HEK293 (cell line): ENCODE data around the gene ZDHHC14.

Experiments
- CTCF ChIA-PET: fragments of 350-600 bp; formaldehyde crosslinking; extraction: SDS; loops from one replicate; lab custom pipeline; 2021; ENCODE audit warnings: antibody characterized with exemption; lab: Yijun Ruan, JAX
- POLR2A ChIA-PET: fragments of 300-600 bp; formaldehyde crosslinking; extraction: SDS; loops from one replicate; lab custom pipeline; 2020; ENCODE audit warnings: antibody characterized with exemption, inconsistent platforms; lab: Yijun Ruan, JAX
- H3K27ac ChIP-seq: fragments of 200-500 bp; sonication (Bioruptor generic); 2 replicates; pipeline ENCODE4 v1.5.1; 2014; ENCODE audit warnings: low read depth, low read length, control low read depth, inconsistent platforms; ENCODE audit errors: extremely low read depth
- H3K36me3 ChIP-seq, 2 experiments: fragments of 200-500 bp in 1 of 2; sonication (Bioruptor generic) in 1 of 2; 1 replicate in 1 of 2; 2 replicates in 1 of 2; pipeline ENCODE4 v1.5.1; 2014 to 2017; ENCODE audit warnings: inconsistent platforms in 2 of 2, low read length in 2 of 2; ENCODE audit not compliant: control insufficient read depth in 2 of 2, insufficient read depth in 1 of 2
- H3K4me1 ChIP-seq: fragments of 200-500 bp; sonication (Bioruptor generic); 2 replicates; pipeline ENCODE4 v1.5.1; 2014; ENCODE audit warnings: mild to moderate bottlenecking, low read length, inconsistent platforms; ENCODE audit not compliant: control insufficient read depth, insufficient read depth
- H3K4me3 ChIP-seq: 2 replicates; pipeline ENCODE4 v1.5.1; 2011; ENCODE audit warnings: low read depth, mild to moderate bottlenecking, control low read depth, low read length, moderate library complexity
- H3K9me3 ChIP-seq: fragments of 200-500 bp; sonication (Bioruptor generic); 2 replicates; pipeline ENCODE4 v1.5.1; 2014; ENCODE audit warnings: low read depth, low read length, inconsistent platforms; ENCODE audit not compliant: control insufficient read depth, insufficient read depth
- BCL11B ChIP-seq: fragments of 450-650 bp; formaldehyde crosslinking; IDR thresholded peaks from 2 replicates; pipeline ENCODE4 v1.5.1; 2016; ENCODE audit warnings: low read depth, missing biosample characterization, missing genetic modification characterization
- EGR2 ChIP-seq: fragments of 450-650 bp; formaldehyde crosslinking; IDR thresholded peaks from 2 replicates; pipeline ENCODE4 v1.5.1; 2016; ENCODE audit warnings: low read depth, missing biosample characterization, missing genetic modification characterization
- GLI2 ChIP-seq: fragments of 450-650 bp; formaldehyde crosslinking; IDR thresholded peaks from 2 replicates; pipeline ENCODE4; 2017; ENCODE audit warnings: missing biosample characterization, missing genetic modification characterization, low read depth, borderline replicate concordance
- GLIS1 ChIP-seq: fragments of 450-650 bp; formaldehyde crosslinking; IDR thresholded peaks from 2 replicates; pipeline ENCODE4 v1.5.1; 2016; ENCODE audit warnings: missing biosample characterization, missing genetic modification characterization
- GLIS2 ChIP-seq: fragments of 450-650 bp; formaldehyde crosslinking; IDR thresholded peaks from 2 replicates; pipeline ENCODE4 v1.5.1; 2016; ENCODE audit warnings: missing biosample characterization, missing genetic modification characterization
- IKZF3 ChIP-seq: fragments of 450-650 bp; IDR thresholded peaks from 2 replicates; pipeline ENCODE4 v1.5.0; 2018; ENCODE audit warnings: missing biosample characterization, mild to moderate bottlenecking, missing genetic modification characterization, moderate library complexity
- MZF1 ChIP-seq: fragments of 450-650 bp; formaldehyde crosslinking; IDR thresholded peaks from 2 replicates; pipeline ENCODE4 v1.5.1; 2017; ENCODE audit warnings: missing biosample characterization, missing genetic modification characterization, borderline replicate concordance
- TCF7L2 ChIP-seq: IDR thresholded peaks from 2 replicates; pipeline ENCODE4 v1.6.1; 2011; ENCODE audit warnings: low read depth, mild to moderate bottlenecking, inconsistent platforms, low read length, moderate library complexity, borderline replicate concordance
- TRIM28 ChIP-seq: IDR thresholded peaks from 2 replicates; pipeline ENCODE4 v1.6.1; 2011; ENCODE audit warnings: low read length, control low read depth, borderline replicate concordance
- ZBTB17 ChIP-seq: fragments of 450-650 bp; formaldehyde crosslinking; IDR thresholded peaks from 2 replicates; pipeline ENCODE4 v1.5.1; 2016; ENCODE audit warnings: missing biosample characterization, missing genetic modification characterization
- ZBTB8A ChIP-seq: fragments of 450-650 bp; formaldehyde crosslinking; IDR thresholded peaks from 2 replicates; pipeline ENCODE4 v1.5.1; 2016; ENCODE audit warnings: missing biosample characterization, missing genetic modification characterization
- ZFHX2 ChIP-seq: fragments of 450-650 bp; formaldehyde crosslinking; conservative IDR thresholded peaks from 2 replicates; pipeline ENCODE4 v1.5.1; 2016; ENCODE audit warnings: missing biosample characterization, missing genetic modification characterization
- ZFP3 ChIP-seq: fragments of 450-650 bp; formaldehyde crosslinking; IDR thresholded peaks from 2 replicates; pipeline ENCODE4 v1.5.1; 2016; ENCODE audit warnings: low read depth, missing biosample characterization, missing genetic modification characterization
- ZIC2 ChIP-seq: fragments of 450-650 bp; formaldehyde crosslinking; IDR thresholded peaks from 2 replicates; pipeline ENCODE4 v1.5.1; 2016; ENCODE audit warnings: missing biosample characterization, missing genetic modification characterization
- ZNF10 ChIP-seq: fragments of 450-650 bp; formaldehyde crosslinking; IDR thresholded peaks from 2 replicates; pipeline ENCODE4 v1.5.1; 2017; ENCODE audit warnings: missing biosample characterization, missing genetic modification characterization
- ZNF2 ChIP-seq: fragments of 450-650 bp; formaldehyde crosslinking; IDR thresholded peaks from 2 replicates; pipeline ENCODE4 v1.5.1; 2016; ENCODE audit warnings: missing biosample characterization, missing genetic modification characterization
- ZNF211 ChIP-seq: fragments of 450-650 bp; formaldehyde crosslinking; IDR thresholded peaks from 2 replicates; pipeline ENCODE4 v1.5.1; 2016; ENCODE audit warnings: low read depth, missing biosample characterization, missing genetic modification characterization
- ZNF221 ChIP-seq: fragments of 450-650 bp; formaldehyde crosslinking; IDR thresholded peaks from 2 replicates; pipeline ENCODE4 v1.5.1; 2017; ENCODE audit warnings: missing biosample characterization, missing genetic modification characterization, borderline replicate concordance
- ZNF26 ChIP-seq: fragments of 450-650 bp; formaldehyde crosslinking; IDR thresholded peaks from 2 replicates; pipeline ENCODE4 v1.5.1; 2016; ENCODE audit warnings: missing biosample characterization, missing genetic modification characterization
- ZNF302 ChIP-seq: fragments of 450-650 bp; formaldehyde crosslinking; IDR thresholded peaks from 2 replicates; pipeline ENCODE4 v1.5.1; 2016; ENCODE audit warnings: missing biosample characterization, missing genetic modification characterization, low read depth
- ZNF335 ChIP-seq: fragments of 450-650 bp; formaldehyde crosslinking; conservative IDR thresholded peaks from 2 replicates; pipeline ENCODE4 v1.5.1; 2016; ENCODE audit warnings: missing biosample characterization, missing genetic modification characterization
- ZNF354C ChIP-seq: fragments of 450-650 bp; formaldehyde crosslinking; IDR thresholded peaks from 2 replicates; pipeline ENCODE4 v1.5.1; 2016; ENCODE audit warnings: missing biosample characterization, missing genetic modification characterization, low read depth, borderline replicate concordance
- ZNF391 ChIP-seq: fragments of 450-650 bp; formaldehyde crosslinking; IDR thresholded peaks from 2 replicates; pipeline ENCODE4 v1.5.1; 2016; ENCODE audit warnings: low read depth, missing biosample characterization, missing genetic modification characterization, borderline replicate concordance
- ZNF530 ChIP-seq: fragments of 450-650 bp; formaldehyde crosslinking; IDR thresholded peaks from 2 replicates; pipeline ENCODE4 v1.5.1; 2016; ENCODE audit warnings: low read depth, missing biosample characterization, missing genetic modification characterization
- ZNF639 ChIP-seq: fragments of 450-650 bp; formaldehyde crosslinking; IDR thresholded peaks from 2 replicates; pipeline ENCODE4 v1.5.1; 2016; ENCODE audit warnings: missing biosample characterization, missing genetic modification characterization
- ZNF645 ChIP-seq: fragments of 450-650 bp; formaldehyde crosslinking; IDR thresholded peaks from 2 replicates; pipeline ENCODE4; 2016; ENCODE audit warnings: missing biosample characterization, missing genetic modification characterization
- ZNF670 ChIP-seq: fragments of 450-650 bp; formaldehyde crosslinking; IDR thresholded peaks from 2 replicates; pipeline ENCODE4 v1.5.1; 2016; ENCODE audit warnings: missing biosample characterization, missing genetic modification characterization, low read depth
- ZNF785 ChIP-seq: fragments of 450-650 bp; formaldehyde crosslinking; IDR thresholded peaks from 2 replicates; pipeline ENCODE4 v1.5.1; 2016; ENCODE audit warnings: missing biosample characterization, missing genetic modification characterization
- ZNF830 ChIP-seq: fragments of 450-650 bp; IDR thresholded peaks from 2 replicates; pipeline ENCODE4 v1.5.0; 2018; ENCODE audit warnings: missing biosample characterization, missing genetic modification characterization, low read depth, mild to moderate bottlenecking, moderate library complexity

The ZDHHC14 gene

GRCh38 chr6:157604816-157605215, 223.8 kb downstream of the ZDHHC14 start:
- ChIA-PET CTCF (interaction anchor here (0.5 to 2.1 kb wide), 3 partner anchors 62 to 289 kb away, joined by 3 to 5 read pairs (median 3); no protein-coding TSS in a partner anchor), POLR2A (no interaction called here)
- no peak for TF ChIP-seq ZNF830 (tag by site-specific recombination)
- no peak for TF ChIP-seq ZNF391
- TF ChIP-seq TRIM28 = no peak
- no peak for TF ChIP-seq MZF1 (tag by site-specific recombination)
- no peak for TF ChIP-seq ZNF354C (tag by site-specific recombination)
- no peak for TF ChIP-seq ZBTB17 (tag by site-specific recombination)
- no peak for TF ChIP-seq BCL11B (tag by site-specific recombination)
- TF ChIP-seq ZNF211 (tag by site-specific recombination) = no peak
- no peak for TF ChIP-seq IKZF3
- TF ChIP-seq ZNF302 (tag by site-specific recombination) = no peak
- no peak for TF ChIP-seq ZNF530 (tag by site-specific recombination)
- TF ChIP-seq ZNF639 (tag by site-specific recombination) = no peak
- TF ChIP-seq ZNF670 = no peak
- TF ChIP-seq GLIS1 (tag by site-specific recombination) = no peak
- no peak for TF ChIP-seq TCF7L2
- no peak for TF ChIP-seq ZBTB8A (tag by site-specific recombination)
- no peak for TF ChIP-seq ZNF26 (tag by site-specific recombination)
- no peak for TF ChIP-seq GLIS2
- no peak for TF ChIP-seq ZNF2 (tag by site-specific recombination)

GRCh38 chr6:157605484-157605883, 224.5 kb downstream of the ZDHHC14 start:
- H3K27ac ChIP-seq = no peak overlapping the region
- H3K4me3 ChIP-seq = no peak overlapping the region
- H3K9me3 ChIP-seq = no peaks in the 10 kb centered on the region
- no peaks in the 10 kb centered on the region for H3K36me3 ChIP-seq
- TF ChIP-seq ZNF354C (tag by site-specific recombination) (no peak), ZIC2 (peak; percentile 78), ZFHX2 (peak; percentile 27; the same call in 1 of the 2 replicates), EGR2 (tag by site-specific recombination) (peak; percentile 25; the same call in 1 of the 2 replicates)
- POLR2A ChIA-PET = no interaction called here
- no peaks in the 10 kb centered on the region for H3K4me1 ChIP-seq
- CTCF ChIA-PET = interaction anchor here (0.5 to 2.1 kb wide), 3 partner anchors 61 to 289 kb away, joined by 3 to 5 read pairs (median 3); no protein-coding TSS in a partner anchor

More at GRCh38 chr6:157604816-157605215, 223.8 kb downstream of the ZDHHC14 start:
- Histone ChIP-seq H3K27ac (no peak overlapping the region), H3K4me1 (no peaks in the 10 kb centered on the region), H3K9me3 (no peaks in the 10 kb centered on the region), H3K4me3 (no peak overlapping the region), H3K36me3 (no peaks in the 10 kb centered on the region)

- ChIA-PET POLR2A (no interaction called here), CTCF (interaction anchor here (1.0 to 2.1 kb wide), 2 partner anchors 20 to 60 kb away, joined by 5 read pairs; no protein-coding TSS in a partner anchor)
- Histone ChIP-seq H3K4me3 (no peak overlapping the region), H3K9me3 (no peaks in the 10 kb centered on the region), H3K27ac (no peak overlapping the region), H3K4me1 (no peaks in the 10 kb centered on the region), H3K36me3 (no peaks in the 10 kb centered on the region)
- TF ChIP-seq ZNF785 (tag by site-specific recombination) = no peak
- TF ChIP-seq IKZF3 = no peak
- no peak for TF ChIP-seq ZNF10 (tag by site-specific recombination)
- TF ChIP-seq ZNF645 = no peak
- TF ChIP-seq EGR2 (tag by site-specific recombination) = no peak
- no peak for TF ChIP-seq ZNF335 (tag by site-specific recombination)
- no peak for TF ChIP-seq GLI2 (tag by site-specific recombination)
- no peak for TF ChIP-seq ZFP3
- no peak for TF ChIP-seq ZNF211 (tag by site-specific recombination)
- TF ChIP-seq ZNF221 = no peak
Measured at GRCh38 chr6:157606516-157606915, 225.5 kb downstream of the ZDHHC14 start.
